B cell (primary cell): ENCODE data around the gene CERT1. TPM values are rescaled to one million over a fixed set of nuclear protein-coding genes. Genes with fewer than 3 reads are reported as not detected.

ENCODE experiments used
- ATAC-seq: fragments of 200-7000 bp; cut with Tn5 transposase; one replicate; pipeline ENCODE4 v1.10.0; 2021; ENCODE audit warnings: low read depth, mild to moderate bottlenecking, moderate number of reproducible peaks, moderate library complexity
- CTCF ChIA-PET: fragments of 350-600 bp; sonication (Branson Sonifier 250); formaldehyde crosslinking; loops from one replicate; lab custom pipeline; 2021; ENCODE audit warnings: antibody characterized with exemption, inconsistent platforms; lab: Charles Lee
- POLR2A ChIA-PET: fragments of 350-600 bp; sonication (Branson Sonifier 250); formaldehyde crosslinking; loops from one replicate; lab custom pipeline; 2021; ENCODE audit warnings: antibody characterized with exemption; lab: Charles Lee
- DNase-seq: peaks from one replicate; pipeline ENCODE4 v3.0.0; 2013
- H2AFZ ChIP-seq: 2 replicates; pipeline ENCODE4 v1.6.1; 2012; ENCODE audit warnings: mild to moderate bottlenecking, low read depth, low read length; ENCODE audit not compliant: insufficient read depth, poor library complexity, severe bottlenecking
- H3K27ac ChIP-seq, 2 donors: 1 replicate in 1 of 2; 2 replicates in 1 of 2; pipeline ENCODE4 v1.5.1; 2012 to 2013; ENCODE audit warnings: low read length in 2 of 2, mild to moderate bottlenecking in 2 of 2, moderate library complexity in 1 of 2
- H3K27me3 ChIP-seq, 4 experiments: fragments of 200-600 bp in 1 of 4; sonication (generic) in 1 of 4; replicated peaks in 1 of 4; 1 replicate in 2 of 4; 2 replicates in 2 of 4; pipeline versions ENCODE4 v1.6.1 to v1.7.0; 2013 to 2016; ENCODE audit warnings: low read length in 3 of 4, mild to moderate bottlenecking in 2 of 4, mixed read lengths in 1 of 4, moderate library complexity in 1 of 4; ENCODE audit not compliant: insufficient read depth in 4 of 4, control insufficient read depth in 3 of 4; ENCODE audit errors: control extremely low read depth in 1 of 4
- H3K36me3 ChIP-seq, 2 experiments: replicated peaks in 1 of 2; 1 replicate in 1 of 2; 2 replicates in 1 of 2; pipeline versions ENCODE4 v1.6.1 to v1.7.1; 2013; ENCODE audit warnings: low read length in 1 of 2; ENCODE audit not compliant: insufficient read depth in 2 of 2, control insufficient read depth in 1 of 2; ENCODE audit errors: control extremely low read depth in 1 of 2, extremely low read depth in 1 of 2
- H3K4me1 ChIP-seq, 2 donors: fragments of 200-600 bp in 1 of 2; sonication (generic) in 1 of 2; 1 replicate in 1 of 2; 2 replicates in 1 of 2; pipeline versions ENCODE4 v1.5.1 to v1.6.1; 2013 to 2017; ENCODE audit warnings: low read length in 2 of 2; ENCODE audit not compliant: control insufficient read depth in 2 of 2, insufficient read depth in 2 of 2
- H3K4me2 ChIP-seq: replicated peaks from 2 replicates; pipeline ENCODE3; 2012; ENCODE audit warnings: mild to moderate bottlenecking, low read depth, low read length; ENCODE audit not compliant: poor library complexity, severe bottlenecking
- H3K4me3 ChIP-seq, 5 experiments: fragments of 200-600 bp in 1 of 5; sonication (generic) in 1 of 5; 1 replicate in 3 of 5; 2 replicates in 2 of 5; pipeline versions ENCODE4 v1.5.1 to v1.7.0; 2011 to 2016; ENCODE audit warnings: low read length in 4 of 5, mild to moderate bottlenecking in 4 of 5, low read depth in 2 of 5, control low read depth in 1 of 5, moderate library complexity in 1 of 5; ENCODE audit not compliant: insufficient read depth in 1 of 5; ENCODE audit errors: control extremely low read depth in 1 of 5, extremely low read depth in 1 of 5
- H3K79me2 ChIP-seq: fragments of 200-600 bp; sonication (generic); one replicate; pipeline ENCODE4 v1.6.0; 2016; ENCODE audit warnings: low read length; ENCODE audit not compliant: control insufficient read depth, insufficient read depth
- H3K9ac ChIP-seq: fragments of 200-600 bp; sonication (generic); 2 replicates; pipeline ENCODE4 v1.6.1; 2017; ENCODE audit warnings: mild to moderate bottlenecking, low read length, moderate library complexity
- H3K9me3 ChIP-seq, 3 donors: one replicate each; pipeline versions ENCODE4 v1.6.1 to v1.7.1; 2013; ENCODE audit warnings: low read length in 2 of 3; ENCODE audit not compliant: control insufficient read depth in 2 of 3, insufficient read depth in 1 of 3; ENCODE audit errors: control extremely low read depth in 1 of 3
- H4K20me1 ChIP-seq: 2 replicates; pipeline ENCODE4 v1.6.0; 2012; ENCODE audit warnings: mild to moderate bottlenecking, low read length; ENCODE audit not compliant: insufficient read depth, control insufficient read depth, poor library complexity, severe bottlenecking
- H3K27ac Mint-ChIP-seq: one replicate; pipeline ENCODE4 v1.8.0; 2021; ENCODE audit warnings: mixed read lengths
- H3K27me3 Mint-ChIP-seq: one replicate; pipeline ENCODE4 v1.8.0; 2021; ENCODE audit warnings: mixed read lengths
- H3K4me1 Mint-ChIP-seq: one replicate; pipeline ENCODE4 v1.8.0; 2021; ENCODE audit warnings: mixed read lengths
- H3K4me3 Mint-ChIP-seq: one replicate; pipeline ENCODE4 v1.8.0; 2021; ENCODE audit warnings: mixed read lengths
- H3K9me3 Mint-ChIP-seq: one replicate; pipeline ENCODE4 v1.8.0; 2022; ENCODE audit warnings: mixed read lengths; ENCODE audit not compliant: insufficient read depth
- CTCF ChIP-seq: fragments of 200-600 bp; IDR thresholded peaks from one replicate; pipeline ENCODE4 v1.8.0; 2022; ENCODE audit warnings: antibody characterized with exemption, mild to moderate bottlenecking
- EZH2 ChIP-seq: IDR thresholded peaks from 2 replicates; pipeline ENCODE4 v1.6.1; 2012; ENCODE audit warnings: borderline replicate concordance, low read depth, mild to moderate bottlenecking, moderate library complexity, low read length; ENCODE audit not compliant: insufficient read depth, poor library complexity, severe bottlenecking
- WGBS: methylation state at CpG from one replicate; pipeline ENCODE4 v1.1.5; 2013; ENCODE audit warnings: missing lambda C conversion rate; ENCODE audit not compliant: insufficient coverage; 5-methylcytosine and 5-hydroxymethylcytosine counted together
- intact Hi-C: fragments of 100-400 bp; cut with micrococcal nuclease; formaldehyde crosslinking; loops from one replicate; pipeline ENCODE4 v1.10.0; 2022
- polyA plus RNA-seq: library from polyadenylated mRNA; depleted of rRNA; stranded (reverse); fragments of >200 nt; gene quantifications from 2 replicates; pipeline ENCODE4 v1.2.3, GENCODE V29; 2012
- total RNA-seq, 2 donors: library from RNA; stranded (reverse); fragments of 120-200 nt in 1 of 2; gene quantifications; 1 replicate in 1 of 2; 2 replicates in 1 of 2; pipeline versions ENCODE4 v1.2.3 to v1.2.4, GENCODE V29; 2013 to 2022

Gene CERT1
- total and polyA plus RNA-seq, 2 donors (not counting 1 experiment from before 2014, with no cell fraction given) = 13.7 to 60.5 TPM

- Histone ChIP-seq H3K9ac (no peak overlapping the region), H4K20me1 (peaks cover 40% of the 10 kb centered on the region), H2AFZ (no peak overlapping the region), H3K4me2 (no peak overlapping the region), H3K9me3 (peaks cover 11 to 25% (median 16%) of the 10 kb centered on the region in 3 donors), H3K79me2 (peaks cover 72% of the 10 kb centered on the region), H3K4me1 (peaks cover 9% of the 10 kb centered on the region in 2 donors), H3K27me3 (no peaks in the 10 kb centered on the region), H3K4me3 (no peak overlapping the region), H3K36me3 (peaks cover 6 to 12% of the 10 kb centered on the region in 2 experiments), H3K27ac (no peak overlapping the region)
- no peaks in the 10 kb centered on the region for H3K27me3 Mint-ChIP-seq
- WGBS = no CpG with 5 or more reads among the region's 1 CpG
- no peak overlapping the region for H3K4me3 Mint-ChIP-seq
- CTCF ChIA-PET = no interaction called here
- ATAC-seq (no peak), DNase-seq (no peak)
- H3K27ac Mint-ChIP-seq = no peak overlapping the region
- TF ChIP-seq EZH2 (no peak), CTCF (no peak)
- H3K9me3 Mint-ChIP-seq = peaks cover 18% of the 10 kb centered on the region
- peaks cover 53% of the 10 kb centered on the region for H3K4me1 Mint-ChIP-seq
- POLR2A ChIA-PET = no interaction called here
- intact Hi-C loops = no loop called here
Observed at GRCh38 chr5:75465480-75465879, 45.9 kb downstream of the CERT1 start.

GRCh38 chr5:75463726-75464125, 47.7 kb downstream of the CERT1 start:
- Mint-ChIP-seq H3K4me3 (no peak overlapping the region), H3K27me3 (no peaks in the 10 kb centered on the region), H3K9me3 (peaks cover 8% of the 10 kb centered on the region), H3K27ac (no peak overlapping the region), H3K4me1 (peaks cover 60% of the 10 kb centered on the region)
- no peak overlapping the region for H3K4me2 ChIP-seq
- no peak overlapping the region for H3K27ac ChIP-seq
- H3K9ac ChIP-seq = no peak overlapping the region
- CTCF ChIA-PET = no interaction called here
- TF ChIP-seq EZH2 (no peak), CTCF (no peak)
- 100% methylated on average over 2 of the region's 2 CpGs for WGBS
- ATAC-seq (no peak), DNase-seq (no peak)
- peaks cover 4 to 13% of the 10 kb centered on the region in 2 experiments for H3K36me3 ChIP-seq
- peaks cover 43% of the 10 kb centered on the region for H4K20me1 ChIP-seq
- peaks cover 71% of the 10 kb centered on the region for H3K79me2 ChIP-seq
- H3K27me3 ChIP-seq = no peaks in the 10 kb centered on the region
- intact Hi-C loops = no loop called here
- H3K9me3 ChIP-seq = peaks cover 8 to 10% (median 9%) of the 10 kb centered on the region in 3 donors
- H3K4me3 ChIP-seq = no peak overlapping the region
- POLR2A ChIA-PET = no interaction called here
- H2AFZ ChIP-seq = no peak overlapping the region
- H3K4me1 ChIP-seq = peaks cover 10% of the 10 kb centered on the region in 2 donors
